ENCODE results near the gene AQP6. TPM values are rescaled to one million over a fixed set of nuclear protein-coding genes. Genes with fewer than 3 reads are reported as not detected.

The AQP6 gene
- total and polyA plus RNA-seq, 12 donors, result 0.20 to 1.1 (median 0.28) TPM; not detected in 8

GRCh38 chr12:49939707-49940106 is 33.0 kb upstream of the AQP6 start:
- WGBS, 4 donors, result 100% methylated on average over 1 of the region's 1 CpG; no CpG with 5 or more reads in 2 of the 4 donors
- H3K4me1 ChIP-seq (replicated peaks in 1 of 2), result peaks cover 0 to 4% of the 10 kb centered on the region in 2 donors
- no peaks in the 10 kb centered on the region for H3K36me3 ChIP-seq (replicated peaks in 1 of 2)
- no peak overlapping the region for H3K27ac ChIP-seq
- no peak for DNase-seq
- intact Hi-C loops (cut with DNase I), result no loop called here
- no peak for TF ChIP-seq POLR2A (IDR thresholded peaks at IDR 0.05)
- TF ChIP-seq, protein P1, sequence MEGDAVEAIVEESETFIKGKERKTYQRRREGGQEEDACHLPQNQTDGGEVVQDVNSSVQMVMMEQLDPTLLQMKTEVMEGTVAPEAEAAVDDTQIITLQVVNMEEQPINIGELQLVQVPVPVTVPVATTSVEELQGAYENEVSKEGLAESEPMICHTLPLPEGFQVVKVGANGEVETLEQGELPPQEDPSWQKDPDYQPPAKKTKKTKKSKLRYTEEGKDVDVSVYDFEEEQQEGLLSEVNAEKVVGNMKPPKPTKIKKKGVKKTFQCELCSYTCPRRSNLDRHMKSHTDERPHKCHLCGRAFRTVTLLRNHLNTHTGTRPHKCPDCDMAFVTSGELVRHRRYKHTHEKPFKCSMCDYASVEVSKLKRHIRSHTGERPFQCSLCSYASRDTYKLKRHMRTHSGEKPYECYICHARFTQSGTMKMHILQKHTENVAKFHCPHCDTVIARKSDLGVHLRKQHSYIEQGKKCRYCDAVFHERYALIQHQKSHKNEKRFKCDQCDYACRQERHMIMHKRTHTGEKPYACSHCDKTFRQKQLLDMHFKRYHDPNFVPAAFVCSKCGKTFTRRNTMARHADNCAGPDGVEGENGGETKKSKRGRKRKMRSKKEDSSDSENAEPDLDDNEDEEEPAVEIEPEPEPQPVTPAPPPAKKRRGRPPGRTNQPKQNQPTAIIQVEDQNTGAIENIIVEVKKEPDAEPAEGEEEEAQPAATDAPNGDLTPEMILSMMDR (IDR thresholded peaks at IDR 0.05), result no peak
- H3K27me3 ChIP-seq, result no peaks in the 10 kb centered on the region
- no peak overlapping the region for H3K4me3 ChIP-seq
- H3K9me3 ChIP-seq (replicated peaks in 1 of 3), result no peaks in the 10 kb centered on the region

GRCh38 chr12:49941556-49942511 is 30.9 kb upstream of the AQP6 start:
- 79 to 90% (median 88%) methylated on average over 10 to 13 of the region's 13 CpGs for WGBS, 4 donors
- H3K27ac ChIP-seq, result no peak overlapping the region
- no peaks in the 10 kb centered on the region for H3K36me3 ChIP-seq (replicated peaks in 1 of 2)
- TF ChIP-seq POLR2A (IDR thresholded peaks at IDR 0.05), result no peak
- TF ChIP-seq, protein P1 (IDR thresholded peaks at IDR 0.05), result no peak
- peaks cover 0 to 15% of the 10 kb centered on the region in 2 donors for H3K4me1 ChIP-seq (replicated peaks in 1 of 2)
- H3K27me3 ChIP-seq, result no peaks in the 10 kb centered on the region
- no peak overlapping the region for H3K4me3 ChIP-seq
- intact Hi-C loops (cut with DNase I), result no loop called here
- H3K9me3 ChIP-seq (replicated peaks in 1 of 3), result no peaks in the 10 kb centered on the region
- DNase-seq, result no peak

GRCh38 chr12:49942512-49942893 is 30.2 kb upstream of the AQP6 start:
- WGBS, 4 donors, result 92 to 100% (median 94%) methylated on average over 3 of the region's 3 CpGs
- Histone ChIP-seq H3K4me3 (no peak overlapping the region), H3K4me1 (replicated peaks in 1 of 2) (peaks cover 0 to 15% of the 10 kb centered on the region in 2 donors), H3K27me3 (no peaks in the 10 kb centered on the region), H3K27ac (no peak overlapping the region), H3K9me3 (replicated peaks in 1 of 3) (no peaks in the 10 kb centered on the region), H3K36me3 (replicated peaks in 1 of 2) (no peaks in the 10 kb centered on the region)
- intact Hi-C loops (cut with DNase I), result no loop called here
- no peak for DNase-seq
- TF ChIP-seq, protein P1 (IDR thresholded peaks at IDR 0.05), result no peak
- TF ChIP-seq POLR2A (IDR thresholded peaks at IDR 0.05), result no peak

DNA sequence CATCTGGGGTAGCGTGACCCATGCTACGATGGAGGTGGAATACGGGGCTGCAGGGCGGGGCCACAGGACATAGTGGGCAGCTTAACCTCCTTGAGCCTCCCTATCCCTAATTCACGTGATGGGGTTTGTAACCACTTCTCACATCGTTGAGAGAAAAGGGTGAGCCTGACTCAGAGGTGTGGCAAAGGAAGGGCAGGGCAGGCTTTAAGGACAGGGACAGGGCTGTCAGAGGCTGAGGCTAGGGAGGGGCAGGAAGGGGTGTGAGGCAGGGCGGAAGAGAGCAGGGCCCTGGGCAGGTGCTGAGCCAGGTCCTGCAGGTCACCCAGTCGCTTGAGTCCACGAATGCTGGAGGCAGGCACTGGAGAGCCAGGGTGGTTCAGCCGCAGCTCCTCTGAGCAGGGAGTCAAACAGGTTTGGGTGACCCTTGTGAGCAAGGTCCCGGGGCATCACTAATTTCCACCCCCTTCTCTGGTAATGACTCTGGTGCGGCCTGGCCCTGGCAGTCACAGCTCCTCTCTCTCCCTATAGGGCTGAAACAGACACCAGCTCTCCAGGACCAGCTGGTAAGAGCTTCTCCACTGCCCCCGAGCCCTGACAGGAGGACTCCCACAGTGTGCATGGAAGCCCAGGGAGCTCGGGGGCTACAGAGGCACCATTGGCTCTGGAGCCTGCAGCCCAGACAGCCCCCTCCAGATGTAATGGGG is 29.7 kb upstream of the AQP6 start:
- Histone ChIP-seq H3K9me3 (replicated peaks in 1 of 3) (no peaks in the 10 kb centered on the region), H3K4me3 (no peak overlapping the region), H3K27ac (no peak overlapping the region), H3K36me3 (replicated peaks in 1 of 2) (no peaks in the 10 kb centered on the region), H3K27me3 (no peaks in the 10 kb centered on the region), H3K4me1 (replicated peaks in 1 of 2) (peaks cover 0 to 15% of the 10 kb centered on the region in 2 donors)
- no peak for DNase-seq
- intact Hi-C loops (cut with DNase I), result no loop called here
- TF ChIP-seq POLR2A (IDR thresholded peaks at IDR 0.05), result no peak
- TF ChIP-seq, protein P1 (IDR thresholded peaks at IDR 0.05), result no peak
- 81 to 89% (median 84%) methylated on average over 11 to 14 of the region's 14 CpGs for WGBS, 4 donors
